SIG-M5 treated with dmso at 0.1 percent for 504 hours (cell line): ENCODE data around the gene ZNF44.

Source experiments
- DNase-seq: peaks from one replicate; lab custom pipeline; 2025; ENCODE audit not compliant: unreplicated experiment; lab: John Stamatoyannopoulos, UW

ZNF44 gene

DNA sequence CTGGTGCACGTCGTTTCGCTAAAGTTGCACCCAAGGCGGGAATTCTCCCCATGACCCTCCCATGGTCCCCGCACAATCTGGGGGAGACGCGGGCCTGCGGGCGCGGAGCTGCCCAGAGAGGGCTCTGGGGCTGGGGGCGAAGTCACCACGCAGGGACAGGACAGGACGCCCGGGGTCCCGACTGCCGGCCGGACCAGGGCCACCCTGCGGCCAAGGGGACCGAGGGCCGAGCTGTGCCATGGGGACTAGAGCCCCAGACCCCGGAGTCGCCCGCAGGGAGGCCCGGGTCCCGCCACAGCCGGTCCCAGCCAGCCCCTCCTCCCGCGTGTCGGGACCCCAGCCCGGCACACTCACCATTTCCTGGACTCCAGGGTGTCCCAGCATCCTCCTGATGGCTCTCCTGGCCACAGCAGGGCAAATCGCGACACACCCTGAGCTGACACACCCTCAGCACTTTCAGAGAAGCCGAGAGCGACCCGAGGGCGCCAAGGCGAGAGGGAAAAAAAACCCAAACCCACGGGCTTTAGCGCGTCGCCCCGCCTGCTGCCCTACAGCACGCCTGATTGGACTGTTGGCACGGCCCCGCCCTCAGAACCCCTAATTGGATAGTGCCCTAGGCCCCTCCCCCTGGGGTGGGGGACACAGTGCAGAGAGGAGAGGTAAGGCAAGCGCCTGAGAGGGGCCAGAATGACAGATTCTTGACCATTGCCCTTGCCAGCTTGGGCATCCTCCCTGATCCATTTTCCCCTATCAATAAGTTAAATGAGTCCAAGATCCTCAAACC lies 28.6 kb downstream of the ZNF44 start:
- DNase-seq: no peak

DNA sequence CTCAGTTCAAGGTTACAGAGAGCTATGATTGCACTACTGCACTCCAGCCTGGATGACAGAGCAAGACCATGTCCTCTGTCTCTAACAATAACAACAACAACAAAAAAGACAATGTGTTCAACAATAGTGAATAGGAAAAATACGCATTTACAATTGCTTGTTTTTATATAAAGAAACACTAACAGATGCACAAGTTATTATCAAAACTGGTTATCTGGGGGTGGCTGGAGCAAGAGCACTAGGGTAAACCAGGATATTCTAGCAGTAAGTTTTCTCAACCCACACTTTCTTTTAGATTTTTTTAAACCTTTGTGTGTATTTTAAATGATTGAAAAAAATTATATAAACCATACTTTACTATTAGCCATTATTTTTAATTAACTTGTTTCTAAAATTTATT lies 33.1 kb downstream of the ZNF44 start:
- no peak for DNase-seq

DNA sequence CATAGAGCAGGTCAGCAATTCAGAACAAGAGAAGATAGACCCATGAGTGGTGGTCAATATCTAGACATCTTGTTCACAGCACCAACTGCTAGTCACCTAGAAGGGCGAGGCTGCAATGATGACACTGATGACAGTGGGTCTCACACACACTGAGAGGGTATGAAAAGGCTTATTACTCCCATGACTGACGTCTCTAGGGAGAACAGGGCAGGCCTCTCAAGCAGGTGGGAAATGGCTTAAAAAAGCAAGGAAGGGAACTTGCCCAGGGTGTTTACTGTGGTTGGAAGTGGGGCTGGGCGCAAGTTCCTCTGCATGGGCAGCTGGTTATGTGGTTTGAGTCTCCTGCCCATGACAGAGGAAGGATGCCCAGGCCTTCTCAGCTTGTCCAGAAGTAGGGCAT lies 33.8 kb downstream of the ZNF44 start:
- no peak for DNase-seq

DNA sequence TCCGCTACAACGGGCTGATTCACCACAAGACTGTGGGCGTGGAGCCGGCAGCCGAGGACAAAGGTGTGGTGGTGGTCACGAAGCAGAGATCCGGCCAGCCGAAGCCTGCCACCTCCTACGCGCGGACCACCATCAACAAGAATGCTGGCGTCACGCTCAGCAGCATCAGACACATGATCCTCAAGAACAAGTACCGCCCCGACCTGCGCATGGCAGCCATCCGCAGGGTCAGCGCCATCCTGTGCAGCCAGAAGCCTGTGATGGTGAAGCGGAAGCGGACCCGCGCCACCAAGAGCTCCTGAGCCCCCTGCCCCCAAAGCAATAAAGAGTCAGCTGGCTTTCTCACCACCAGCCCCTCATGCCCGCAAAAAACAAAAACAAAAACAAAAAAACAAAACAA lies 34.4 kb downstream of the ZNF44 start:
- DNase-seq: no peak

DNA sequence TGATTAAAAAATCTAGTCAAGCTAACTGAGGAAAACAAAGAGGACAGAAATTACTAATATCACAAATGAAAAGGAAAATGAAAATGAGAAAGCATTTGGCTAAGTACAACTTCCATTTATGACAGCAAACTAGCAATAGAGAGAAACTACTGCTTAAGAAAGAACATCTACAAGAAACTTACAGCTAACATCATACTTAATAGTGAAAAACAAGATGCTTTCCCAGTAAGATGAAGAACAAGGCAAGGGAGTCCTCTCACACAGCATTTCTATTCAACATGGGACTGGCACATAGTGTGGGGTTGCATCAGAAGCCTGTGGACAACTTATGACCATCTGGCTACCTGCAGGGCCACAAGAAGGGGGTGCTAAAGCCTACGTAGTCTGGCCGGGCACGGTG lies 39.3 kb downstream of the ZNF44 start:
- DNase-seq: no peak

DNA sequence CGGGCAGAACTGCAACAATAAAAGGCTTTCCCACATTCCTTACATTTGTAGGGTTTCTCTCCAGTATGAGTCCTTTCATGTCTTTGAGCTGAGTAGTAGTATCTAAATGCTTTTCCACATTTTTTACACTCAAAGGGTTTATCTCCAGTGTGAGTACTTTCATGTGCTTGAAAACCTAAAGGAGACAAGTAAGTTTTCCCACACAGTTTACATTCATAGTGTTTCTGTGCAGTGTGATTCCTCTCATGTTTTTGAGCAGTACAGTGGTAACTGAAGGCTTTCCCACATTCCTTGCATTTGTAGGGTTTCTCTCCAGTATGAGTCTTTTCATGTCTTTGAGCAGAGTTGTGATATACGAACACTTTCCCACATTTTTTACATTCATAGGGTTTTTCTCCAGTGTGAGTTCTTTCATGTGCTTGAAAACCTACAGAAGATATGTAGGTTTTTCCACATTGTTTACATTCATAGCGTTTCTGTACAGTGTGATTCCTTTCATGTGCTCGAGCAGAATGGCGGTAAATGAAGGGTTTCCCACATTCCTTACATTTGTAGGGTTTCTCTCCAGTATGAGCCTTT lies 47.0 kb downstream of the ZNF44 start:
- no peak for DNase-seq

DNA sequence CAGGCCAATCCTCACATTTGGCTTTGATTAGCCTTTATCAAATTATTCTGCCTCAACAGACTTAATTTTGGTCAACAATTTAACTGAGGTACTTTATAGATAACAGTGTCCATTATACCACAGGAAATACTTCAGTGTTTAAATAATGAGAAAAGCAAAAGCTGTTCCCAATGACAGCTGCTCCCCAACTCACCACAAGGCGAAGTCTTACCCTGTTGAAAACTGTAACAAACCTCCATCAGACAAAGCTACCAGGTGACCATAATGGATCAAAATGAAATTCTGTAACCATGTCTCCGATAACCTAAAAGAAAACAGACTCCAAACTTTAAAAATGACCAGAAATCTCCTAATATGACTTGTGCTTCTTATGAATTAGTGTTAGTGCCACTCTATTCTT lies 50.3 kb downstream of the ZNF44 start:
- DNase-seq: no peak

DNA sequence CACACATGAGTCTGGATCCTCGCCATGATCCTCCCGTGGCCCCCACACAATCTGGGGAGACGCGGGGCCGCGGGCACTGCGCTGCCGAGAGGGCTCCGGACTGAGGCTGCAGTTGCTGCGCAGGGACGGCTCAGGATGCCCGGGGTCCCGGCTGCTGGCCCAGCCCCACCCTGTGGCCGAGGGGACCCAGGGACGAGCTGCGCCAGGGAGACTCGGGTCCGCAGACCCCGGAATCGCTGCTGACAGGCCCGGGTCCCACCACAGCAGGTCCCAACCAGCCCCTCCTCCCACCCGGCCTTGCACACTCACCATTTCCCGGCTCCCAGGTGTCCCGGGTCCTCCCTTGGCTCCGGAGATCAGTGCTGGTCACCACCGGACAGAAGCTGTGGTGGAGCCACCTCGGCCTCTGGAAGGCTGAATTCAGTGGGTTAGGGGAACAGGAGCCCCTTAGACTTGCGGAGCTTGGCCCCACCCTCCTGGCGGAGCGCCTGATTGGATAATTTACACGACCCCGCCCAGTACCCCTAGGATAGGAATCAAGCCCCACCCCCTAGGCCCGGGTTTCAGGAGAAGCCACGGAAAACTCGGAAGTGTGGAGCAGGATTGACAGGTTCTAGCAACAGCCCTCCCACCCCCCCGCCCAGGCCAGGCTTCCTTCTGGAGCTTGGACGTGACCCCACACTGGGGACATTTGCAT lies 57.4 kb downstream of the ZNF44 start:
- DNase-seq: no peak

DNA sequence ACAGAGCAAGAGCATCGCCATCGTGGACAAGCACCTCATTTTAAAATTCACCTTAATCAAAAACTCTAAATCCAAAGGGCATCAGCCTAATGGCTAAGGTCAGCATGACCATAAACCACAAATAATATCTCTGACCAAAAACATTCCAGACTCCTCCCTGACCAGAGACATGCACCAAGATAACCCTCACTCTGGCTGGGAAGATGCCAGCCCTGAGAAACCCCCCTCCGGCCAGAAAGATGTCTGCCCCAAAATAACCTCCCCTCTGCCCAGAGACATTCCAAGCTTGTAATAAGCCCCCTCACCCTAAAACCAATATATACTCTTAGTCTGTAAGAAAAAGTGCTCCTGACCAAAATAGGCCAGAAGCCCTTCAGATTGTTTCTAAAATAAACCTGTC lies 61.7 kb downstream of the ZNF44 start:
- DNase-seq: no peak

DNA sequence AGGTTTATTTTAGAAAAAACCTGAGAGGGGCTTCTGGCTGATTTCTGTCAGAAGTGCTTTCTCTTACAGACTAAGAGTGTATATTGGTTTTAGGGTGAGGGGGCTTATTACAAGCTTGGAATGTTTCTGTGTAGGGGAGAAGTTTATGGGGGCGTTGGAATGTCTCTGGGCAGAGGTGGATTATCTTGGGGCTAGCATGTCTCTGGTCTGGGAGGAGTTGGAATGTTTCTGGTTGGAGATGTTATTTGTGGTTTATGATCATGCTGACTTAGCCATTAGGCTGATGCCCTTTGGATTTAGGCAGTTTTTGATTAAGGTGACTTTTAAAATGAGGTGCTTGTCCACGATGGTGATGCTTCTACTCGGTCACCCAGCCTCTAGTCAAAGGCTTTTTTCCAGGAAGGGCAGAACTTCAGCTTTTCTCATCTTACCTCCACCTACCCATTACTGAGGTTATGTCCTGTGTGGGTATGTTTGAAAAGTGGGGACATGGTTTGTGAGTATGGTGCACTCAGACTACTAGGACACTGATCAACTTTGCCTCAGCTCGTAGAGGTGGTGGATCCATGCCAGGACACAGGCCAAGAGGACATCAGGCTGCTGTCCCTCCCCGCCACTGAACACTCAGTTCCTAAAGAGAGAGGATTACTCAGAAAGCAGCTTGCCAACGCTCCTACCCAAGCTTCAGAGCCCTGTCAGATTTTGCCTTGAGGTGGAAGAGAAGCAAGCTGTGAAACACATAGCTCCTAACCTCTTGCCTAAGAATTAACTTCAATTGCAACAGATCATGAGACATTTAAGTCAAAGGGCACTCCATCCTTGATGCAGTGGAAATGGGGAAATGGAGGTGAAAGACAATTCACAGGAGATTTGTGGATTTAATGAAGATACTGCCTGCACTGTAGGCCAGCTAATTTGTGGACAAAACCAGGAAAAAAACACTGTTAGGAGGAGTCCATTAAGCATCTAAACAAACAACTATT lies 63.6 kb downstream of the ZNF44 start:
- no peak for DNase-seq

DNA sequence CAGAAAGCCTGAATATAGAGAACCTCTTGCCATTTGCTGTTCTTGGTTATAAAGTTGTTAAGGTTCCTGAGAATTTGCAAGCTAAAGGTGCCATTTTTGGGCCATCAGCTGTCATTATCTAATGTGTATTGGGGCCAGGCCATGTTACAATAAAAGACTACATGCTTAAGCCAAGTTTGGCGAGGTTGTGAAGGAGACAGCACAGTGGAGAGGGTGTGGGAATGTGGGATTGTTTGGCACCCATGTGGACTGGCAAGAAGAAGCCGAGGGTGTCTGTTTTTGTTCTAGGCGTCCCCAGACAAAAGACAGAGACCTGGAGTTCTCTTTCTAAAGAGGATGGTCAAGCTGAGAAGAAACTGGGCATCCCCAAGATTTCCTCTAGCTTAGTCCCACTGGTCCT lies 64.7 kb downstream of the ZNF44 start:
- no peak for DNase-seq

DNA sequence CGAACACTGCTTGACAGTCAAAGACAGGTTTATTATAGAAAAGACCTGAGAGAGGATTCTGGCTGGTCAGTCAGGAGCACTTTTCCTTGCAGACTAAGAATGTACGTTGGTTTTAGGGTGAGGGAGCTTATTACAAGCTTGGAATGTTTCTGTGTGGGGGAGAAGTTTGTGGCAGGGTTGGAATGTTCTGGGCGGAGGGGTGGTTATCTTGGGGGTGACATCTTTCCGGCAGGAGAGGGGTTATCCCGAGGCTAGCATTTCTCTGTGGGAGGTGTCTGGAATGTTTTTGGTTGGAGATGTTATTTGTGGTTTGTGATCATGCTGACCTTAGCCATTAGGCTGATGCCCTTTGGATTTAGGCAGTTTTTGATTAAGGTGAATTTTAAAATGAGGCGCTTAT lies 70.0 kb downstream of the ZNF44 start:
- DNase-seq: no peak

DNA sequence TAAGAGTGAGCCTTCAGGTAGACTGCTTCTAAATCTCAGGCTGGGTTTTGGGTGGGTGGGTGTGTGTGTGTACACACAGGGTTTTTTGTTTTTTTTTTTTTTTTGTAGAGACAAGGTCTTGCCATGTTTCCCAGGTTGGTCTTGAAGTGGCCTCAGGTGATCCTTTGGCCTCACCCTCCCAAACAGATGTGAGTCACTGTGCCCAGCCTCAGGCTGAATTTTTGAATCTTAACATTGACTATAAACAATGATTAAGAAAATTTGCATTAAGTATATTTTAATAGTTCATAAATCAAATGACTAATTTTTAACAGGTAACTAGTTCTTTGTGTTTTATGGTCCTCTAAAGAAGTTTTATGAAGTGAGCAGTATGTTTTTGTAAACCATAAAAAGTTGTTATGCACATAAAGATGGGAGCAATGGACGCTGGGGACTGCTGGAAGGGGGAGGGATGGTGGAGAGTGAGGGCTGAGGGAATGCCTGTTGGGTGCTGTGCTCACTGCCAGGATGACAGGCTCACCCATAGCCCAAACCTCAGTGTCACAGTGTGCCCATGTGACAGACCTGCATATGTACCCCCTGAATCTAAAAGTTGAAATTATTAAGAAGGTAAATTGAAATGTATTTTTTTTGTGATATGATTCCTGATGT lies 71.6 kb downstream of the ZNF44 start:
- DNase-seq: no peak
